Fibroblast of mammary gland (primary cell): ENCODE data around the gene DSC3.

Source experiments
- DNase-seq: peaks from one replicate; pipeline ENCODE4 v3.0.0-alpha.2; 2010; ENCODE audit warnings: low read depth
- H3K4me3 ChIP-seq: 2 replicates; pipeline ENCODE4 v1.5.1; 2011; ENCODE audit warnings: low read depth, mild to moderate bottlenecking, low read length, moderate library complexity; ENCODE audit not compliant: control insufficient read depth
- TF ChIP-seq, protein P1 (sequence below): conservative IDR thresholded peaks from 2 replicates; pipeline ENCODE4 v1.5.1; 2011; ENCODE audit warnings: low read depth, low read length, inconsistent platforms; ENCODE audit not compliant: control insufficient read depth, insufficient read depth

Gene DSC3

GRCh38 chr18:30969670-30970170 lies 72.8 kb downstream of the DSC3 start:
- DNase-seq, result no peak
- no peak overlapping the region for H3K4me3 ChIP-seq
- TF ChIP-seq, protein P1, sequence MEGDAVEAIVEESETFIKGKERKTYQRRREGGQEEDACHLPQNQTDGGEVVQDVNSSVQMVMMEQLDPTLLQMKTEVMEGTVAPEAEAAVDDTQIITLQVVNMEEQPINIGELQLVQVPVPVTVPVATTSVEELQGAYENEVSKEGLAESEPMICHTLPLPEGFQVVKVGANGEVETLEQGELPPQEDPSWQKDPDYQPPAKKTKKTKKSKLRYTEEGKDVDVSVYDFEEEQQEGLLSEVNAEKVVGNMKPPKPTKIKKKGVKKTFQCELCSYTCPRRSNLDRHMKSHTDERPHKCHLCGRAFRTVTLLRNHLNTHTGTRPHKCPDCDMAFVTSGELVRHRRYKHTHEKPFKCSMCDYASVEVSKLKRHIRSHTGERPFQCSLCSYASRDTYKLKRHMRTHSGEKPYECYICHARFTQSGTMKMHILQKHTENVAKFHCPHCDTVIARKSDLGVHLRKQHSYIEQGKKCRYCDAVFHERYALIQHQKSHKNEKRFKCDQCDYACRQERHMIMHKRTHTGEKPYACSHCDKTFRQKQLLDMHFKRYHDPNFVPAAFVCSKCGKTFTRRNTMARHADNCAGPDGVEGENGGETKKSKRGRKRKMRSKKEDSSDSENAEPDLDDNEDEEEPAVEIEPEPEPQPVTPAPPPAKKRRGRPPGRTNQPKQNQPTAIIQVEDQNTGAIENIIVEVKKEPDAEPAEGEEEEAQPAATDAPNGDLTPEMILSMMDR, result no peak

DNA sequence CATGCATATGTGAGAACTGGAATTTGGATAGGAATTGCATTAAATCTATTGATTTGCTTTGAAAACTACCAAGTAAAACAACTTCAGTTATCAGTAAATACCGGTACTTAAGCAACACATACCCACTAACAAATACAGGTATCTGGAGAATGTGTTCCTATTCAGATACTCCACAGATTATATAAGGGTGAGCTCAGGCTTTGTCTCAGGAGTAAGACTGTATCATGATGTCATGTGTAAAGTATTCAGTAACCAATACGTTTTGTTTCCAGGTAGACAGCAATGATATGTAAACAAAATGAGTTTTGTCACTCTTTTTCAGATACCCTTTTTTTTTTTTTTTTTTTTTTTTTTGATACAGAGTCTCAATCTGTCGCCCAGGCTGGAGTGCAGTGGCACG lies 74.8 kb downstream of the DSC3 start:
- DNase-seq, result no peak
- TF ChIP-seq, protein P1, result no peak
- no peak overlapping the region for H3K4me3 ChIP-seq

DNA sequence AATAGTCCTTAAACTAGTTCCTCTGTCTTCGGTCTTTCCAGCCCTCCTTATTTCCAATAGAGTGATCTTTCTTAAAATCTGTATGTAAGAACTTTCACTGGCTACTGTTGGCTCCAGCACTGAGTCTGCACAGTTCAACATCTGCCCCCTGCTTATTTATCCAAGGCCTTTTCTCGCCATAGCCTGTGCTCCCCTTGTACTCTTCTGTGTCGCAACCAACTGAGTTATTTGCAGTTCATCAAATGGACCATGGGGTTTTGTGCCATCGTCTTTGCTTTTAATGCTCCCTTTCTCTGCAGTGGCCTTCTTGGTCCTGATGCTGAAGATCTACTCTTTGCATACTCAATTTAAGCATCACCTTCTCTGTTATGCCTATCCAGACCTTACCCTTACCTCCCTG lies 77.3 kb downstream of the DSC3 start:
- TF ChIP-seq, protein P1, result no peak
- no peak for DNase-seq
- no peak overlapping the region for H3K4me3 ChIP-seq

- TF ChIP-seq, protein P1, result no peak
- H3K4me3 ChIP-seq, result no peak overlapping the region
Observed at GRCh38 chr18:30960661-30961060, 81.9 kb downstream of the DSC3 start.

DNA sequence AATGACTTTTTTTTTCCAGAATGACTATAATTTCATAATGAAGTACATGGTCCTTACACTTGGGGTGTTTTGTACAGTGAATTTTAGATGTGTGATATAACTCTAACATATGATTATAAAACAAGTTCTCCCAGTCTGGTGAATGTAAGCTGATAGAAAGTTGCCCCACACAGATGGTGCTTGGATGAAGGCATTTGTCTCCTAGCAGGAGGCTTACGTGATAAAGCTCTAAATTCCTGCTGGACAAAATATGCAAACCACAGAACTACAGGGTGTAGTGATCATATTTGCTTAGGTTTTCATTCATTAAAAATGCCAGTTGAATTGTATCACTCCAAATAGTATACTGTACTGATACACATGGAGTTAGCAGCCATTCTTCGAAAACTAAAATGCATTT lies 85.5 kb downstream of the DSC3 start:
- no peak for DNase-seq
- TF ChIP-seq, protein P1, result no peak
- no peak overlapping the region for H3K4me3 ChIP-seq

More at GRCh38 chr18:30960661-30961060, 81.9 kb downstream of the DSC3 start:
- DNase-seq, result no peak

DNA sequence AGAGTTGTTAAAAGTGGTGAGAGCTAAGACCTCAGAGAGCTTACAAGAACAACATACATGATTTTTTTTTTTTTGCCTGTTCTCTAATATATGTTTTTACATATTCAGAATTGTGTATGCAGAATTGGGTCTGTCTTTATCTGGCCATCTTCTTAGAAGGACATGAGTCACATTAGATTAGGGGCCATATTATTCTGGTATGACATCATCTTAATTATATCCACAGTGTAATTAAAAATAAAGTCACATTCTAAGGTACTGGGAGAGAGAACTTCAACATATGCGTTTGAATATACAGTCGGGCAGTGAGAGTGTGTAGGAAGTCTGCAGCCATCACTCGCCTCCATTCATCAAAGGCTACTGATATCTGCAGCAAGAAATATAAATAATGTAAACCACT lies 88.3 kb downstream of the DSC3 start:
- H3K4me3 ChIP-seq, result no peak overlapping the region
- TF ChIP-seq, protein P1, result no peak
- no peak for DNase-seq

- no peak for DNase-seq
- no peak overlapping the region for H3K4me3 ChIP-seq
- TF ChIP-seq, protein P1, result no peak
Observed at GRCh38 chr18:30945761-30946160, 96.8 kb downstream of the DSC3 start.
